Effector memory CD4-positive, alpha-beta T cell (primary cell): ENCODE measurements around the gene MAP3K10.
A peak's percentile ranks its signal among the peaks of the same experiment; 100 is the strongest.
"Not testable (repeated sequence)": the region's sequence is repeated elsewhere in the genome, so short reads cannot be mapped to it uniquely, and the experiment has no call there.

ENCODE experiments used
- DNase-seq, 3 donors: peaks; one replicate each; pipeline ENCODE4 v3.0.0-alpha.2; 2020
- H3K27ac ChIP-seq: 2 replicates; pipeline ENCODE4 v1.7.0; 2013; ENCODE audit warnings: mild to moderate bottlenecking, low read length, moderate library complexity; ENCODE audit not compliant: insufficient read depth, poor library complexity, severe bottlenecking
- H3K27me3 ChIP-seq: replicated peaks from 2 replicates; pipeline ENCODE4 v1.7.0; 2013; ENCODE audit warnings: mild to moderate bottlenecking, low read length; ENCODE audit not compliant: insufficient read depth, control insufficient read depth, poor library complexity, severe bottlenecking
- H3K36me3 ChIP-seq: 2 replicates; pipeline ENCODE4 v1.7.0; 2013; ENCODE audit warnings: mild to moderate bottlenecking, low read length, moderate library complexity; ENCODE audit not compliant: control insufficient read depth, insufficient read depth
- H3K4me1 ChIP-seq: 2 replicates; pipeline ENCODE4 v1.7.0; 2013; ENCODE audit warnings: low read length, mild to moderate bottlenecking; ENCODE audit not compliant: control insufficient read depth, insufficient read depth, poor library complexity, severe bottlenecking
- H3K4me3 ChIP-seq: 2 replicates; pipeline ENCODE4 v1.7.0; 2013; ENCODE audit warnings: low read length, low read depth, mild to moderate bottlenecking; ENCODE audit not compliant: insufficient read depth, poor library complexity, severe bottlenecking
- H3K9me3 ChIP-seq: 2 replicates; pipeline ENCODE4 v1.7.0; 2013; ENCODE audit warnings: mild to moderate bottlenecking, low read length, moderate library complexity; ENCODE audit not compliant: control insufficient read depth

The MAP3K10 gene

GRCh38 chr19:40216013-40216776 lies 25.0 kb downstream of the MAP3K10 start:
- DNase-seq = no peak
- H3K27ac ChIP-seq = no peak overlapping the region
- no peaks in the 10 kb centered on the region for H3K36me3 ChIP-seq
- peaks cover 28% of the 10 kb centered on the region for H3K27me3 ChIP-seq
- peaks cover 4% of the 10 kb centered on the region for H3K4me1 ChIP-seq
- H3K9me3 ChIP-seq = no peaks in the 10 kb centered on the region
- H3K4me3 ChIP-seq = no peak overlapping the region

- Histone ChIP-seq H3K4me1 (peaks cover 4% of the 10 kb centered on the region), H3K9me3 (no peaks in the 10 kb centered on the region), H3K4me3 (no peak overlapping the region), H3K27ac (no peak overlapping the region), H3K27me3 (peaks cover 28% of the 10 kb centered on the region), H3K36me3 (no peaks in the 10 kb centered on the region)
- no peak for DNase-seq
Measured at GRCh38 chr19:40216777-40217026, 25.5 kb downstream of the MAP3K10 start.

GRCh38 chr19:40217027-40217810 lies 26.0 kb downstream of the MAP3K10 start:
- no peak overlapping the region for H3K4me3 ChIP-seq
- no peak for DNase-seq

GRCh38 chr19:40217934-40218890 lies 27.0 kb downstream of the MAP3K10 start, which contains the start of gene TTC9B:
Gene TTC9B (minus strand): TSS chr19:40218384. CDS start chr19:40218381, 3 bp downstream.
- H3K9me3 ChIP-seq = no peaks in the 10 kb centered on the region
- no peak within 1 kb of the TSS for H3K27ac ChIP-seq
- H3K27me3 ChIP-seq = peaks cover 28% of the 10 kb centered on the region
- no peak within 1 kb of the TSS for H3K4me3 ChIP-seq
- peaks cover 7% of the 10 kb centered on the region for H3K4me1 ChIP-seq
- peak in 2 of 3 donors; percentile 7 to 10 for DNase-seq
- no peaks in the 10 kb centered on the region for H3K36me3 ChIP-seq

More at GRCh38 chr19:40217027-40217810, 26.0 kb downstream of the MAP3K10 start:
- Histone ChIP-seq H3K27ac (no peak overlapping the region), H3K27me3 (peaks cover 28% of the 10 kb centered on the region), H3K36me3 (no peaks in the 10 kb centered on the region), H3K4me1 (peaks cover 4% of the 10 kb centered on the region), H3K9me3 (no peaks in the 10 kb centered on the region)

GRCh38 chr19:40219029-40219428 lies 27.8 kb downstream of the MAP3K10 start:
- H3K36me3 ChIP-seq, H3K4me3 ChIP-seq, DNase-seq, H3K27ac ChIP-seq, H3K9me3 ChIP-seq: not testable (repeated sequence)
- peaks cover 32% of the 10 kb centered on the region for H3K27me3 ChIP-seq
- peaks cover 10% of the 10 kb centered on the region for H3K4me1 ChIP-seq

GRCh38 chr19:40219721-40220276 lies 28.6 kb downstream of the MAP3K10 start:
- no peak overlapping the region for H3K27ac ChIP-seq
- H3K9me3 ChIP-seq = no peaks in the 10 kb centered on the region
- peaks cover 10% of the 10 kb centered on the region for H3K4me1 ChIP-seq
- no peaks in the 10 kb centered on the region for H3K36me3 ChIP-seq
- no peak overlapping the region for H3K4me3 ChIP-seq
- no peak for DNase-seq
- H3K27me3 ChIP-seq = peaks cover 35% of the 10 kb centered on the region

- no peak for DNase-seq
Measured at GRCh38 chr19:40220674-40221073, 29.4 kb downstream of the MAP3K10 start.

GRCh38 chr19:40221858-40222619 lies 30.8 kb downstream of the MAP3K10 start:
- Histone ChIP-seq H3K27ac (no peak overlapping the region), H3K4me3 (no peak overlapping the region), H3K36me3 (no peaks in the 10 kb centered on the region), H3K9me3 (no peaks in the 10 kb centered on the region), H3K27me3 (peaks cover 32% of the 10 kb centered on the region), H3K4me1 (peaks cover 19% of the 10 kb centered on the region)
- DNase-seq = peak; percentile 59 to 70 (median 61)

More at GRCh38 chr19:40220674-40221073, 29.4 kb downstream of the MAP3K10 start:
- Histone ChIP-seq H3K27ac (no peak overlapping the region), H3K36me3 (no peaks in the 10 kb centered on the region), H3K4me1 (peaks cover 11% of the 10 kb centered on the region), H3K4me3 (no peak overlapping the region), H3K27me3 (peaks cover 39% of the 10 kb centered on the region), H3K9me3 (no peaks in the 10 kb centered on the region)
